ENCODE measurements around the gene BTG2.
A peak's percentile ranks its signal among the peaks of the same experiment; 100 is the strongest.

Gene BTG2

GRCh38 chr1:203342192-203342940 lies 37.0 kb downstream of the BTG2 start:
- Histone ChIP-seq H2AFZ (ENCODE audit: low read length) (peak overlapping the region; percentile 59), H3K9ac (ENCODE audit: low read length) (no peak overlapping the region; the same call in 1 of the 2 replicates), H3K79me2 (ENCODE audit: low read length) (no peaks in the 10 kb centered on the region), H3K36me3 (replicated peaks; ENCODE audit: insufficient read depth, low read length) (no peaks in the 10 kb centered on the region), H3F3A (ENCODE audit: insufficient read depth, low read length) (no peaks in the 10 kb centered on the region), H3K27me3 (replicated peaks; ENCODE audit: insufficient read depth, low read length) (peaks cover 14% of the 10 kb centered on the region), H3K4me3 (ENCODE audit: low read length) (peak overlapping the region; percentile 37), H4K20me1 (ENCODE audit: insufficient read depth, low read length) (no peaks in the 10 kb centered on the region), H3K9me3 (replicated peaks; ENCODE audit: insufficient read depth, low read length) (no peaks in the 10 kb centered on the region), H3K4me1 (ENCODE audit: low read length) (peaks cover 11% of the 10 kb centered on the region; the same call in 1 of the 2 replicates), H3K9me2 (replicated peaks; ENCODE audit: insufficient read depth, low read length) (no peaks in the 10 kb centered on the region), H3K4me2 (ENCODE audit: low read depth, low read length) (peak overlapping the region; percentile 59), H3K27ac (ENCODE audit: low read length) (no peak overlapping the region)
- no peak for TF ChIP-seq EZH2 (optimal IDR thresholded peaks at IDR 0.05; ENCODE audit: low read depth, low read length)
- TF ChIP-seq CTCF (IDR thresholded peaks at IDR 0.05; ENCODE audit: low read length) = peak; percentile 95
- DNase-seq = peak; percentile 75

GRCh38 chr1:203343956-203344754 lies 38.8 kb downstream of the BTG2 start:
- Histone ChIP-seq H2AFZ (ENCODE audit: low read length) (no peak overlapping the region), H3K36me3 (replicated peaks; ENCODE audit: insufficient read depth, low read length) (no peaks in the 10 kb centered on the region), H3K9me3 (replicated peaks; ENCODE audit: insufficient read depth, low read length) (no peaks in the 10 kb centered on the region), H3K4me1 (ENCODE audit: low read length) (peaks cover 7% of the 10 kb centered on the region; the same call in 1 of the 2 replicates), H3K4me2 (ENCODE audit: low read depth, low read length) (no peak overlapping the region), H3K9ac (ENCODE audit: low read length) (no peak overlapping the region), H4K20me1 (ENCODE audit: insufficient read depth, low read length) (no peaks in the 10 kb centered on the region), H3K79me2 (ENCODE audit: low read length) (no peaks in the 10 kb centered on the region), H3K9me2 (replicated peaks; ENCODE audit: insufficient read depth, low read length) (no peaks in the 10 kb centered on the region), H3K27ac (ENCODE audit: low read length) (no peak overlapping the region), H3K4me3 (ENCODE audit: low read length) (no peak overlapping the region), H3F3A (ENCODE audit: insufficient read depth, low read length) (no peaks in the 10 kb centered on the region), H3K27me3 (replicated peaks; ENCODE audit: insufficient read depth, low read length) (peaks cover 14% of the 10 kb centered on the region)
- no peak for TF ChIP-seq EZH2 (optimal IDR thresholded peaks at IDR 0.05; ENCODE audit: low read depth, low read length)
- DNase-seq = no peak

- H3F3A ChIP-seq (ENCODE audit: insufficient read depth, low read length) = no peaks in the 10 kb centered on the region
- H4K20me1 ChIP-seq (ENCODE audit: insufficient read depth, low read length) = no peaks in the 10 kb centered on the region
- H3K27me3 ChIP-seq (replicated peaks; ENCODE audit: insufficient read depth, low read length) = 0 out of 2 replicates have a peak, but pooled peaks cover 6% of the 10 kb centered on the region
- H3K4me1 ChIP-seq (ENCODE audit: low read length) = no peaks in the 10 kb centered on the region
- H3K4me3 ChIP-seq (ENCODE audit: low read length) = no peak overlapping the region
- no peak overlapping the region for H3K4me2 ChIP-seq (ENCODE audit: low read depth, low read length)
- no peak overlapping the region for H3K27ac ChIP-seq (ENCODE audit: low read length)
- H3K9me2 ChIP-seq (replicated peaks; ENCODE audit: insufficient read depth, low read length) = no peaks in the 10 kb centered on the region
- H3K9me3 ChIP-seq (replicated peaks; ENCODE audit: insufficient read depth, low read length) = no peaks in the 10 kb centered on the region
- DNase-seq = no peak
- no peaks in the 10 kb centered on the region for H3K79me2 ChIP-seq (ENCODE audit: low read length)
- no peak for TF ChIP-seq EZH2phosphoT487 (IDR thresholded peaks at IDR 0.05; ENCODE audit: low read length)
- TF ChIP-seq CTCF (IDR thresholded peaks at IDR 0.05; ENCODE audit: low read length) = 0 out of 2 replicates have a peak, but pooled peaks have one; percentile 12
- no peak overlapping the region for H2AFZ ChIP-seq (ENCODE audit: low read length)
- H3K36me3 ChIP-seq (replicated peaks; ENCODE audit: insufficient read depth, low read length) = no peaks in the 10 kb centered on the region
- H3K9ac ChIP-seq (ENCODE audit: low read length) = no peak overlapping the region
Measured at GRCh38 chr1:203346060-203346768, 40.9 kb downstream of the BTG2 start.
